Endometrial microvascular endothelial cells (primary cell): Measurements from ENCODE around the gene ANKRD40. TPM values are rescaled to one million over a fixed set of nuclear protein-coding genes. Genes with fewer than 3 reads are reported as not detected.
"Not testable (repeated sequence)": the region's sequence is repeated elsewhere in the genome, so short reads cannot be mapped to it uniquely, and the experiment has no call there.

ENCODE experiments used
- in situ Hi-C: cut with HindIII; loops from 2 replicates; pipeline ENCODE4 v1.10.0; 2017; ENCODE audit warnings: low sequenced_read_pairs, low pct_unique_long_range_greater_than_20kb; ENCODE audit errors: inconsistent ontology term
- total RNA-seq: library from RNA; depleted of rRNA; stranded (reverse); fragments of >200 nt; gene quantifications from one replicate; pipeline ENCODE4 v1.2.3, GENCODE V29; 2015; ENCODE audit errors: inconsistent ontology term

ANKRD40 gene, protein sequence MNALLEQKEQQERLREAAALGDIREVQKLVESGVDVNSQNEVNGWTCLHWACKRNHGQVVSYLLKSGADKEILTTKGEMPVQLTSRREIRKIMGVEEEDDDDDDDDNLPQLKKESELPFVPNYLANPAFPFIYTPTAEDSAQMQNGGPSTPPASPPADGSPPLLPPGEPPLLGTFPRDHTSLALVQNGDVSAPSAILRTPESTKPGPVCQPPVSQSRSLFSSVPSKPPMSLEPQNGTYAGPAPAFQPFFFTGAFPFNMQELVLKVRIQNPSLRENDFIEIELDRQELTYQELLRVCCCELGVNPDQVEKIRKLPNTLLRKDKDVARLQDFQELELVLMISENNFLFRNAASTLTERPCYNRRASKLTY
- 43.2 TPM for total RNA-seq

DNA sequence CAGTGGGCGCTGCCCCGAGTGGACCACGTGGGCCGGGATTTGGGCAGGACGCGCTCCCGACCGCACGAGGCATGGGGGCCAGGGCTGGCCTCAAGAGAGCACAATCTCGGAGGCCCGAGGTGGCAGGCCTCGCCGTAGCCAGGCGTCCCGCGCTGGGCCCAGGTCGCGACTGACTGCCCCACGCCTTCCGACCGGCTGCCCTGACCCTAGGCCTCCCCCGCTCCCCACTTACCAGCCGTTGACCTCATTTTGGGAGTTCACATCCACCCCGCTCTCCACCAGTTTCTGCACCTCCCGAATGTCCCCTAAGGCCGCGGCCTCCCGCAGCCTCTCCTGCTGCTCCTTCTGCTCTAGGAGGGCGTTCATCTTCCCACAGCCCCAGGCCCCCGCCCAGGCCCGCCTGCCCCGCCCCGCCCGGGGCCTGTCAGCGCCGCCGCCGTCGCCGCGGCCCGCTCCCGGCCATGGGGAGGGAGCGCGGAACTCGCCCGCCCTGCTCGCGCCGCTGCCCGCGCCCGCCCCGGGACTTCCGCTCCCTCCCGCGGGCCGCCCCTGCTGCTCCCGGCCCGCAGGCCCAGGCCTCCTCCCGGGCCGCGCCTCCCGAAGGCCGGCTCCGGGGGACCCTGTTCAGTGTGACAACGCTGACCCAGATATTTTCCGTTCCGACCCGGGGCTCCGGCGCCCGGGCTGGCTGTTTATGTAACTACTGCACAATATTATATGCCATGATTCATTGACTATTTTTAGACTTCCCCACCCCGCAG is at the start of gene ANKRD40:
Gene ANKRD40, minus strand, starts transcription at position 626 of the 761 bp plus-strand sequence. Its CDS starts 260 bp downstream, at position 366.
- in situ Hi-C loops, result no loop called here

DNA sequence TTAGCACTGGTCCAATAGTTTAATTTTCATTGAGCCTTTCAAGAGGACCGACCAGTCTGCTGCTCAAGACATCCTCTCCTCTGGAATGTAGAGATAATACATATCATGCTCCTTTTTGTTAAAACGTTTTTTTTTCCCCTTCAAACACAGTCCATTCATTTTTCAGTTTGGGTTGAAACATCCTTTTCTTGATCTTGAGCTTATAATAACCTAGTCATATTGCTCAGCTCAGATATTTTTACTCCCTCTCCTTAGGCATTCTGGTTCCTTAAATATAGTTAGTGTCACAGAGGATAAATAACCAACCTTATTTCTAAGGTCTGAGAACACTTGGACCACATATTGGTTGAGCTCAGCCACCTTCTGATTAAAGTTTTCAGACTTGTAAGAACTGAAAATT is 46.8 kb upstream of the ANKRD40 start:
- in situ Hi-C loops, result no loop called here

DNA sequence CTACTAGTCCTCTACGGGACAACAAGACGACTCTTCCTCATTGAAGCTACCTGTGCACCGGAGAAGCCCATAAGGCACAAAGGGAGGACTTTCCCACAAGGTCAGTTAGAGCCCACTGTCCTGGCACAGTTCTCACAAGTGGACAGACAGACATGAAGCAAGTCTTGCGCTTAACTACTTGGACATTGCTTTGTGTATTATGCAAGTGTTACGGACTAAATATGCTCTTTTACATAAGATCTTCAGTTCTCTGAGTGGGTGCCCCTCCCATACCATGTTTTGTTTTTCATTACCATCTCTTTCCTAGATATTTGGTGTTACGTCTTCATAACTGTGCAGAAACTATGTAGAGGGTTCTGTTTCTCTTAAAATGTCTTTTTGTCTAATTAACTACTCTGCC is 41.5 kb upstream of the ANKRD40 start:
- in situ Hi-C loops, result no loop called here

DNA sequence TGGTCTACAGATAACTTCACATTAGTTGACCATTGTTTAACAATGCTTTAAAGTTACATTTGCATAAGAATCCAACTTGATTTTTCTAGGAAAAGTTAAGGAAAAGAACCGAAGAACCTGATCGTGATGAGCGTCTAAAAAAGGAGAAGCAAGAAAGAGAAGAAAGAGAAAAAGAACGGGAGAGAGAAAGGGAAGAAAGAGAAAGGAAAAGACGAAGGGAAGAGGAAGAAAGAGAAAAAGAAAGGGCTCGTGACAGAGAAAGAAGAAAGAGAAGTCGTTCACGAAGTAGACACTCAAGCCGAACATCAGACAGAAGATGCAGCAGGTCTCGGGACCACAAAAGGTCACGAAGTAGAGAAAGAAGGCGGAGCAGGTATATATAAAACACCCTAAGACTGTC is 37.9 kb upstream of the ANKRD40 start:
- in situ Hi-C loops, result no loop called here

DNA sequence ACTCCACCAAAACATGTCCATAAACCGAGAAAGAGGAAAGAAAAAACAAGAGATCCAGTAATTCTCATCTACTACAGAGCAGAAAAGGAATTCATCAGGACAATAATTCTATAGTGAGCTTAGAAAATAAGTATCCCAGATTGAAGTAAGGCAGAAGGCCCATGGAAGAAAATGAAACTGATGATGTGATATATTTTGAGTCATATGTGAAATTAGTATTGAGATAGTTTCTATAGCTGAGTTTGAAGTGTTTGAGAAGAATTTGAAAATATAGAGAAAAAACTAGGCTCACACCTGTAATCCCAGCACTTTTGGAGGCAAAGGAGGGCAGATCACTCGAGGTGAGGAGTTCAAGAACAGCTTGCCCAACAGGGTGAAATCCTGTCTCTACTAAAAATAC is 31.4 kb upstream of the ANKRD40 start:
- in situ Hi-C loops, result no loop called here

DNA sequence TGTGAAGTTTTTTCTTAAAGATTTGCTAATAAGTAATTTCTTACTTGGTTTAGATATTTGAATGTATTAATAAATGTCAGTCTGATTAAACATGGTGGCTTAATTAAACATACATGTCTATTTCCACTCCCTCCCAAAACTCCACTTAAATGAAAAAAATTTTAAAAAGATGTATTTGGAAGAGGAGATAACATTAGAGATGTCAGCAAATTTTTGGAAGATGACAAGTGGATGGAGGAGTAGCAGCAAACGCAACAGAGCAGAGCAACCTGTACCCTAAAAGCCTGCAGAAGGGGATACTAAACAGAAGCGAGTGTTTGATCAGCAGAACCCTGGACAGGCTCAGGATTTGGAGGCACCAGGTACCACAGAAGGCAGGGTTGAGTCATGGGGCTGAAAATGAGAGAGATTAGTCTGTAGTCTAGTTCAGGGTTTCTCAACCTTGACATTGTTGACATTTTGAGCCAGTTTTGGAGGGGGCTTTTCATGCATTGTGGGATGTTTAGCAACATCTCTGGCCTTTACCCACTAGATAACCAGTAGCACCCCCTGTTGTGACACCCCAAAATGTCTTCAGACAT is 29.5 kb upstream of the ANKRD40 start:
- in situ Hi-C loops, result no loop called here

DNA sequence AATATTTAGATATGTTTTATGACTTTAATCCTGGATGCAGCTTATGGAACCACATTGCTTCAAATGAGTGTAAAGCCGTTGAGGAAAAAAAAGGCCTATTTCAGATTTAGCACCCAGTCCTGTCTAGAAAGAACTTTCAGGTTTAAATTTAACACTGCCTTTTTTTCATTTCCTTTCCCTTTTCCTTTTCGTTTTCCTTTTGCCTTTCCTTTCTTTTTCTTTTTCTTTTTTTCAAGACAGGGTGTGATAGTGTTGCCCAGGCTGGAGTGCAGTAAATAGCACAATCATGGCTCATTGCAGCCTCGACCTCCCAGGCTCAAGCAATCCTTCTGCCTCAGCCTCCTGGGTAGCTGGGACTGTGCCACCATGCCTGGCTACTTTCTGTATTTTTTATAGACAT is 27.6 kb upstream of the ANKRD40 start:
- in situ Hi-C loops, result no loop called here

DNA sequence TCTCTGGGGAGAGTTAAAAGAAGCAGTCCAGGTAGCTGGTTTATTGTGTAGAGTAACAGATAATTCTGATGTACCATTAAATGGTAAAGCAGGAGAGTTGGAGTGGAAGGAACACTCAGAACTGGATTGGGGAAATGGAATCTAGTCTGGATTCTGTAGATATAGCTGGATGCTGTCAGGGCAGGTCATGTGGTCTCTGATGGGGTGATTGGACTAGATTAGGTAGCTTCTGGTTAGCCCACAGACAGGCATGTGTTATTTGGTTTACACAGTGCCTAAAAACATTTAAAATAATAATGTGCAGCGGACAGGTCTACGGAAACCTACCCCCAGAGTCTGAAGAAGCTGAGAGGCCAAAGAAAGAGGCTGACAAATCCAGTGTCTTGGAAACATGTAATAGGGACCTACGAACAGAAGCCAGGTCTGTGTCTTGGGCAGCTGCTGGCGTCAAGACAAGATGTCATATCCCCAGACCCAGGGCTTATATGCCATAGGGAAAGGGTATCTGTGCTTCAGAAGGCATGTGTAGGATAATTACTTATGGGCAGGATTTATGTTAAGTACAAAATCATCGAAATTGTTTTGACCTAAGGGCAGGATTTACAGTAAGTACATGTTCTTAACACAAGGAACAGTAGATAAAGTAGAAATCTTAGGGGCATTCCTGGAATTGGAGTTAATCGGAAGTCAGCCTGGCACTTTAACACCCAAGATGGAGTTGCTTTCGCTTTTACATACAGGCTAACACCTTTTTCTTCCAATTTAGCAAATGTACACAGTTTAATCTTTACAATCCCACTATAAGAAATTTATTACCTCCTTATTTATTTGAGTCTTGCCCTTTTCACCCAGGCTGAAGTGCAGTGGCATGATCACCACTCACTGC is 24.1 kb upstream of the ANKRD40 start:
- in situ Hi-C loops, result no loop called here

DNA sequence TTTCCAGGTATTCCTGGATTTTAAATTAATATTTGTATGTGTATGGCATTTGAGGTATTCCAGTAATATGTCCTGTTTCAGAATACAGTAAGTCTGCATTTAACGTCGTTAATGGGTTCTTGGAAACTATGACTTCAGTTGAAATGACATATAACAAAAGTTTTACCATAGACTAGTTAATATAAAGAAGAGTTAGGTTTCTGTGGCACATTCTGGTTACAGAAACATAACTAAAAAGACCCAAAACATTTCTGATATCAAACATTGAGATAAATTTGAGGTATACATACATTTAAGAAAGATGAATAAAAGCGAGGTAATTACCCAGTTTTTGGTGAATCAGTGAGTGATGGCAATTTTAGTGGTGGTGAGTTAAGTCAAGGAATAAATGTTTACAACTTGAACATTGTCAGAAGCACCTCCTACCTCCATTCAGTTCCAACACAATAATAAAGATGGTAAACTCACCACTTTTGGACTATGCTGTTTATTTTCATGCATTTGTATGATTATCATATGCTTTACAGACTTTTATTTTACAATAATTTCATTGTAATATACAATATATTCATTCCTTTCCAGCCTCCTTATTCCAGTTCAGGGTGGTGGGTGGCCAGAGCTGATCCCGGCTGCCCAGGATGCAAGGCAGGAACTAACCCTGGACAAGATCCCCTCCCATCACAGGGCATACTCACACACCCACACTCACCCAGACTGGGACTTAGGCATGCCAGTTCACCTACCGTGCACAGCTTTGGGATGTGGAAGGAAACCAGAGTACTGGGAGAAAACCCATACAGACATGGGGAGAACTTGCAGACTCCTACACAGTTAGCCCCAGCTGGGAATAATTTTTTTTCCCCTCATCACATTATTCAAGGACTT is 21.4 kb upstream of the ANKRD40 start:
- in situ Hi-C loops, result no loop called here

DNA sequence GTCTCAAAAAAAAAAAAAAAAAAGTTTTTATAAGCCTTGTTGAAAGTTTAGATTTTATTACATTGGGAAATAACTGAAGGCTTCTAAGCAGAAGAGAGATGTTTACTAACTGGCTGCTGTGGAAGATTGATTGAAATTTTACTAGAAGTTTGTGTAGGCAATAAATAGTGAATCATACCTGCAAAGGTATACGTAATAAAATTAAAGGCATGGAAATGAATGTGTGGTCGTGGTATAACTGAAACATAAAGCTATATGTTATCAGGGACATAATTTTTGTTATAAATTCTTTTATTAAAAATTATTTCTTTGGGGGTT is 20.4 kb upstream of the ANKRD40 start:
- in situ Hi-C loops, result no loop called here

DNA sequence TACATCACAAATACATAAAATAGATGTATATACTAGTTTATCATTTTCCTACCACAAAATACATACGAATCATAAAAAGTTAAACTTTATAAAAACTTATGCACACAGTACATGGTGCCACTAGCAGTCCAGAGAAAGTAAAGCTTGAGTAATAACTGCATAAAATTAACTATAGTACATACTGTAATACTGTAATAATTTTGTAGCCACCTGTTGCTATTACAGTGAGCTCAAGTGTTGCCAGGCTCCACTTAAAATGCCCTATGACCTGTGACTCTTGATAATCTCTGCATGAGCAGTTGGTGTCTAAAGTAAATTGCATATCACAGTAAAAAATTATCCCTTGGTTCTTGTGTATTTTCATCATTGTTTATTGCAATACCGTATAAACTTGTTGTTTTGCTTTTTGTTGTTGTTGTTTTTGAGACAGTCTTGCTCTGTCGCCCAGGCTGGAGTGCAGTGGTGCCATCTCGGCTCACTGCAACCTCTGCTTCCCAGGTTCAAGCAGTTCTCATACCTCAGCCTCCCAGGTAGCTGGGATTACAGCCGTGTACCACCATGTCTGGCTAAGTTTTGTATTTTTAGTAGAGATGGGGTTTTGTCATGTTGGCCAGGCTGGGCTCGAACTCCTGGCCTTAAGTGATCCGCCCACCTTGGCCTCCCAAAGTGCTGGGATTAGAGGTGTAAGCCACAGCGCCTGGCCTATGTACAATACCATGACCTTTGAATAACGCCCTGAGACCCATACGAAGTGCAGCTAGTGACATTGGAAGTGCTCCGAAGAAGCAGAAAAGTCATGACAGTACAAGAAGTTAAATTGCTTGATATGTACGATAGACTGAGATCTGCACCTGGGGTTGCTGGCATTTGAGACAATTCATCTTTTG is 18.3 kb upstream of the ANKRD40 start:
- in situ Hi-C loops, result no loop called here

DNA sequence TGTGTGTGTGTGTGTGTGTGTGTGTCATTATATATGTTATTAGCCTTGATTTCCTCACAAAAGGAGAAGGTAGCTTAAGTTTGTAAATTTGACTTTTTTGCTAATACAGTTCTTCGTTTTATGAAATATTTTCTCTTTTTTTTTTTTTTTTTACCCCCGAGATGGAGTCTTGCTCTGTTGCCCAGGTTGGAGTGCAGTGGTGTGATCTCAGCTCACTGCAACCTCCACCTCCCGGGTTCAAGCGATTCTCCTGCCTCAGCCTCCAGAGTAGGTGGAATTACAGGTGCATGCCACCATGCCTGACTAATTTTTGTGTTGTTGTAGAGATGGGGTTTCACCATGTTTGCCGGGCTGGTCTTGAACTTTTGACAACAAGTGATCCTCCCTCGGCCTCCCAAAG is 16.9 kb upstream of the ANKRD40 start:
- in situ Hi-C loops, result not testable (repeated sequence)

DNA sequence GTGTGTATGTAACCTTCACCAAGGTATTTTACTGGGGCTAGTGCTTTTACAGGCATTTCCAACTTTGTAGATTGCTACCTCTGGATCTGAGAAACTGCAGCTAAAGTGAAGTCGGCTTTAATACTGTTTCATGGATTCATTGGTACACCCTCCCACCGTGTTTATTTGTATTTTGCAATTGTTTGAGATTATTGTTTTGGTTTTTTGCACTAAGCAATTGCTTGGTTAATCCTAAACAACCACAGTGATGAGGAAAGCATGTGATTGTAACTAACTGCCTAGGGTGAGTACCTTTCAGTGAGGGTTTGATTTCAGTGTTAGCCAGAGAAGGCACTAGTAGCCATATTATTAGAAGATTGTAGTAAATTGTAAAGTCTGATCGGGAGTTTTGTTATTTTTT is 15.0 kb upstream of the ANKRD40 start:
- in situ Hi-C loops, result no loop called here

DNA sequence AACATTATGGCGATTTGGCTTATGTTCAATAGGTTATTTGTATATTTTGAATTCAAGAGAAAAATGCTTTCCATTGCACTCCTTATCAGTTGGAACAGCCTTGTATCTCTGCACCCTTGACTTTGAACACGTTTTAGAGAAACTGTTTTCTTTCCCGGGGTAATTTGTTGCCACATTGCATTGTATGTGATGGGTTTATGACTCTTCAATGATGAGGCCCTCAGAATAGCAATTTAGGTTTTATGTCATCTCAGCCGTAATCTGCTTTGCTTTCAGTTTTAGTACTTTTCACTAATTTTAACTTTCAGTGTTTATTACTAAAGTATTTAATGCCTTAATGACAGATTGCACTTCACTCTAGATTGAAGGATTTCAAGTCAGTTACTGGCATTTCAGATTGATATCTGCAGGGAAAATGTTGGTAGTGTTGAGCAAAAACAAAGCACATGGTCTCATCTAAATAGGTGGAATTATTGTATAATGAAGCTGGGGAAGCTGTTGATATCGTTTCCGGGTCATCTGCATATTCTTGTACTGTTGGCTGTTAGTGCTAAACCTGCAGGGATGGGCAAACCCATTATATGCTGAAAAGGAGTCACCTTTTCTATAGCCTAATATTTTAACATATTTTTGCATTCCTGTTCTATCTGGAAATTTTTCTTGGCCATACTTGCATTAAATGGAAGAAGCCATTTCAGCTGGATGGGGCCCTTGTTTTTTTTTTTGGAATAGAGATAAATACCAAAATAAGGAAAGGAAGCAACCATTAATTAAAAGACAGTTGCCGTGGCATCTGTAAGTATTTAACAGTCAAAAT is 13.7 kb upstream of the ANKRD40 start:
- in situ Hi-C loops, result no loop called here

DNA sequence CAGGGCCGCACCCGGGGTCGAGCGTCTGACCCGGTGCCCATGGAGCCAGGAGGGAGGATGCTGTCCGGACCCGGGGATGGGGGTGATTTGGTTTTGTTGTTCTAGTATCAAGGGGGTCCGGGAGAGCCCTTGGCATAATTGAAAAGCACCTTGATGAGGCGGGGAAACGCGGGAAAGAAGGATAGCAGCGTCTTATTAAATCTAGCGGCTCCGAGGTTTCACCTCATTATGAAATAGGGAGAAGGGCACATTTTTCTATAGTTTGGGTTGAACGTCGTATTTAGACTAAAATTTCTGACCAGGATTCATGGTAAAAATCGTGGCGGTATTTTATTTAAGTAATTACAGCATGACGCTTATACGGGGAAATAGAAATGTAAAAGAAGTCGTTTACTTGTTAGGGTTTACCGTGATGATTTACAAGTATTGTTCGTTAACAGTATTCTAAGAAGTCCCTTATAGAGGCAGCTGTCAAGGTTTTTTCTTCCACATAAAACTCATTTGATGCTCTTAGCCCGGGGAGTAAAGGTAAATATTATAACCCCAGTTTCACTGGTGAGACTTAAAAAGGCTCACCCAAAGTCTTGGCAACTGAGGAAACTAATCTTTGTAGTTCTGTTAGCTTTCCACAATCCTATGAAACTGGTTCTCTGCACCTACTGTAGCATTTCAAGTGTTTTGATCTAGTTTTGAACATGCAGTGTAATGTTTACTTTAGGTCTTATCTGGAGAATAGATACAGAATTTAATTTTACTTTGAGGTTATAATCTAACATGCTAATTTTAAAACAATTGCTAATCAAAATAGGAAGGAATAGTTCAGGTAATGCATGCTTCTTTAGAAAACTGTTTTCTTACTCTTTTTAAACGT is 12.4 kb upstream of the ANKRD40 start:
- in situ Hi-C loops, result no loop called here
